Epithelial cell of proximal tubule (primary cell): ENCODE data around the gene L3MBTL4. TPM values are rescaled to one million over a fixed set of nuclear protein-coding genes. Genes with fewer than 3 reads are reported as not detected.
"Not testable (repeated sequence)": the region's sequence is repeated elsewhere in the genome, so short reads cannot be mapped to it uniquely, and the experiment has no call there.

Source experiments
- DNase-seq: peaks from one replicate; pipeline ENCODE4 v3.0.0-alpha.2; 2011; ENCODE audit warnings: low read depth
- H3K4me3 ChIP-seq: 2 replicates; pipeline ENCODE4 v1.5.1; 2011; ENCODE audit warnings: low read depth, mild to moderate bottlenecking, low read length
- CTCF ChIP-seq: conservative IDR thresholded peaks from 2 replicates; pipeline ENCODE4 v1.5.1; 2012; ENCODE audit warnings: low read depth, mild to moderate bottlenecking, low read length
- total RNA-seq: library from RNA; depleted of rRNA; stranded (reverse); fragments of >200 nt; gene quantifications from 2 replicates; pipeline ENCODE4 v1.2.3, GENCODE V29; 2015

The L3MBTL4 gene
- total RNA-seq, 1 donor from 2014 or later = 4.0 TPM

- no peak for DNase-seq
Observed at GRCh38 chr18:6423289-6423688, 8.6 kb upstream of the L3MBTL4 start.

GRCh38 chr18:6414118-6414722 lies 491 bp downstream of the L3MBTL4 start:
- DNase-seq = no peak
- peak overlapping the region; percentile 78 for H3K4me3 ChIP-seq
- no peak for TF ChIP-seq CTCF

More at GRCh38 chr18:6423289-6423688, 8.6 kb upstream of the L3MBTL4 start:
- no peak overlapping the region for H3K4me3 ChIP-seq
- TF ChIP-seq CTCF = no peak

GRCh38 chr18:6413579-6414117 lies 1.1 kb downstream of the L3MBTL4 start:
- H3K4me3 ChIP-seq = peak overlapping the region; percentile 78
- no peak for TF ChIP-seq CTCF
- DNase-seq = no peak

- no peak for TF ChIP-seq CTCF
- no peak for DNase-seq
- peak overlapping the region; percentile 78 for H3K4me3 ChIP-seq
Observed at GRCh38 chr18:6412933-6413472, 1.7 kb downstream of the L3MBTL4 start.

- TF ChIP-seq CTCF = no peak
Observed at GRCh38 chr18:6411382-6411781, 3.3 kb downstream of the L3MBTL4 start.

GRCh38 chr18:6409933-6410332 lies 4.8 kb downstream of the L3MBTL4 start:
- no peak for DNase-seq
- TF ChIP-seq CTCF = no peak
- H3K4me3 ChIP-seq = no peak overlapping the region

More at GRCh38 chr18:6411382-6411781, 3.3 kb downstream of the L3MBTL4 start:
- DNase-seq = no peak
- H3K4me3 ChIP-seq = no peak overlapping the region

- not testable (repeated sequence) for H3K4me3 ChIP-seq
Observed at GRCh38 chr18:6408543-6408942, 6.2 kb downstream of the L3MBTL4 start.

More at GRCh38 chr18:6408543-6408942, 6.2 kb downstream of the L3MBTL4 start:
- not testable (repeated sequence) for DNase-seq
